ENCODE data around the gene RBMS2.
A peak's percentile ranks its signal among the peaks of the same experiment; 100 is the strongest.

RBMS2 gene

DNA sequence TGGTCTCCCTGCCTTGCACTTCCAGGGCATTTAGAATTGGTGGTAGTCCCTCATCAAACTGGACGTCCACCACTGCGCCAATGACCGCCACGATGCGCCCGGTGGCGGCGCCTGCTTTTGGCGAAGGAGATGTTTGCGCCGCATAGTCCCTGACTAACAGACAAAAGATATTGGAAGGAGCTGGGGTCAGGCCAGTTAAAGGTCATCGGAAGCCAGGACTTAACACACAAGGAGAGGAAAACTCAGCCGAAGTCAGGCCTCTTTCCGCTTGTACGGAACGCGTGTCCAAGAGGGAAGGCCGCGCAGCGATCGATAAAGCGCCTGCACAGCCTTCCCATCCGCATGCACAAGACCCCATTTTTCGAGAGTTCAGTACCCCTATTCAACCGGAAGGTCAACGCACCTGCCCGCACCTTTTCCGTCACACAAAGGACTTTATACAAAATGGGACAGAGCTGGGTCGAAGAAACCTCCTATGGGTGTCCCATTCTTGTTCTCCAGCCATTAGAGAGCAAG, 123.6 kb downstream of the RBMS2 start:
- peak overlapping the region; percentile 94 for H3K9ac ChIP-seq (ENCODE audit: low read depth, low read length)
- peaks cover 47% of the 10 kb centered on the region for H3K36me3 ChIP-seq (ENCODE audit: control insufficient read depth, insufficient read depth, low read length)
- no peaks in the 10 kb centered on the region for H3K4me1 ChIP-seq (ENCODE audit: control insufficient read depth, insufficient read depth, low read length)
- no peaks in the 10 kb centered on the region for H3K27me3 ChIP-seq (ENCODE audit: control insufficient read depth, insufficient read depth, low read length)
- H3K9me3 ChIP-seq (ENCODE audit: control insufficient read depth, insufficient read depth, low read length), result no peaks in the 10 kb centered on the region
- H3K27ac ChIP-seq (ENCODE audit: low read depth, low read length), result peak overlapping the region; percentile 88
- H3K4me3 ChIP-seq (ENCODE audit: low read depth, low read length), result peak overlapping the region; percentile 89
